Prostate gland (tissue), 2 donors: Measurements from ENCODE around the gene SAMD5. TPM values are rescaled to one million over a fixed set of nuclear protein-coding genes. Genes with fewer than 3 reads are reported as not detected.

ENCODE experiments used
- DNase-seq: peaks from one replicate; pipeline ENCODE4 v3.0.0-alpha.2; 2019; ENCODE audit warnings: low spot score
- H3K27ac ChIP-seq, 2 donors: fragments of 200-600 bp; sonication (generic); 2 replicates each; pipeline ENCODE4 v1.5.1; 2017 to 2019
- H3K27me3 ChIP-seq: fragments of 200-600 bp; sonication (generic); replicated peaks from 2 replicates; pipeline ENCODE4 v1.5.1; 2019; ENCODE audit not compliant: insufficient read depth
- H3K36me3 ChIP-seq, 2 donors: fragments of 200-600 bp; sonication (generic); 1 replicate in 1 of 2; 2 replicates in 1 of 2; pipeline versions ENCODE4 v1.5.1 to v1.8.1; 2017 to 2019
- H3K4me1 ChIP-seq: fragments of 200-600 bp; sonication (generic); replicated peaks from 2 replicates; pipeline ENCODE4 v1.5.1; 2019
- H3K4me3 ChIP-seq, 2 donors: fragments of 200-600 bp; sonication (generic); 2 replicates each; pipeline ENCODE4 v1.5.1; 2017 to 2019
- H3K9me3 ChIP-seq: fragments of 200-600 bp; sonication (generic); 2 replicates; pipeline ENCODE4 v1.5.1; 2017
- POLR2A ChIP-seq: fragments of 450-650 bp; IDR thresholded peaks from one replicate; pipeline ENCODE4 v1.6.1; 2016; ENCODE audit warnings: antibody characterized with exemption, mild to moderate bottlenecking
- POLR2AphosphoS5 ChIP-seq: sonication (generic); formaldehyde crosslinking; IDR thresholded peaks from one replicate; pipeline ENCODE4 v1.6.1; 2017; ENCODE audit warnings: antibody characterized with exemption
- WGBS: methylation state at CpG from one replicate; pipeline ENCODE4 v1.1.5; 2018; 5-methylcytosine and 5-hydroxymethylcytosine counted together
- intact Hi-C: fragments of 100-400 bp; cut with DNase I; formaldehyde crosslinking; loops from one replicate; pipeline ENCODE4 v1.14.2; 2022
- total RNA-seq, 2 donors: library from RNA; depleted of rRNA; stranded (reverse); fragments of >200 nt; gene quantifications; one replicate each; pipeline ENCODE4 v1.1.0, GENCODE V29; 2016
- TF ChIP-seq, protein P1 (sequence below), 4 experiments: fragments of 200-600 bp in 2 of 4; fragments of 450-650 bp in 2 of 4; sonication (generic) in 2 of 4; IDR thresholded peaks; 1 replicate in 3 of 4; 2 replicates in 1 of 4; pipeline ENCODE4 v1.5.1; 2016 to 2019; ENCODE audit warnings: antibody characterized with exemption in 4 of 4, mild to moderate bottlenecking in 2 of 4, moderate library complexity in 2 of 4

Gene SAMD5
- 10 to 100 TPM in 1 of 2 donors, 1 to 10 TPM in 1; 2.2 to 17.0 TPM for total RNA-seq

DNA sequence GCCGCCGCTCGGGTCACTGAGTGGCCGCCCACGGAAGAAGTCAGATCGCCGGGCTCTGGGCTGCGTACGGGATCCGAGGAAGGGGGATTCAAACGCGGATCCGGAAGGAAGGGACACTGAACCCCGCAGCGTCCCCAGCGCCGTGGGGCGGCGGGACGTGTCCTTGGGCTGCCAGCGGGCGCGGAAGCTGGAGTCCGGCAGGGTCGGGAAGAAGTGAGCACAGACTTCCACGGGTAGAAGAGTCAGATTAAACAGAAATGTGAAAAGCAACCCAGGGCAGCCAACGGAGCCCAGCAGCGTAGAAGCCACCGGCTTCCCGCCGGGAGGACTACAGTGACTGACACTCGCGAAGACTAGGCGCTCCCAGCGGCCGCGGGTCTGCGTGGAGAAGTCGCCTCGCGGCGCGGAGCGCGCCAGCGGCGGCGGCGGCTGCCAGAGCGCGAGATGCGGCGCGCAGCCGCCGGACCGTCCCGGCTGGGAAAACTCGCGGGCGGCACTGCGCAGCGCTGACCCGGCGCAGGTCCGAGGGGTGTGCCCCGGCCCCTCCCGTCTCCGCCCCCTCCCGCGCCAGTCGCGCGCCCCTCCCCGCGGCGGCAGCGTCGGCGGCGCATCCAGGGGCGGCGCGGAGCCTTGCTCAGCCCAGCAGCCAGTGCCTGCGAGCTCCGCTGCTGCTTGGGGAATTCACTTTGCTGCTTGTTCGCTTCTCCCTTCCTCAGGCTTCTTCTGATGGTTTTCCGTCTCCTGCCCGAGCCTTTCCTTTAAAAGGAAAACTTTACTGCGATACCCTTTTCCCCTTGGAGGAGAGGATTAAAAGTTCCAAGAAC is at the start of gene SAMD5:
Gene SAMD5, plus strand, starts transcription at position 649 of the 824 bp plus-strand sequence. CDS start 239 bp downstream, outside the sequence.
- peak; percentile 35 for DNase-seq
- intact Hi-C loops: no loop called here
- no peaks in the 10 kb centered on the region for H3K36me3 ChIP-seq
- WGBS: under 1% methylated on average over 66 of the region's 90 CpGs
- no peaks in the 10 kb centered on the region for H3K9me3 ChIP-seq
- no peaks in the 10 kb centered on the region for H3K27me3 ChIP-seq
- H3K4me3 ChIP-seq: peak within 1 kb of the TSS; percentile 38 to 48
- H3K4me1 ChIP-seq: no peaks in the 10 kb centered on the region
- H3K27ac ChIP-seq: peak within 1 kb of the TSS in 1 of 2 donors; percentile 48
- peak; percentile 13 for TF ChIP-seq POLR2A
- TF ChIP-seq, protein P1, sequence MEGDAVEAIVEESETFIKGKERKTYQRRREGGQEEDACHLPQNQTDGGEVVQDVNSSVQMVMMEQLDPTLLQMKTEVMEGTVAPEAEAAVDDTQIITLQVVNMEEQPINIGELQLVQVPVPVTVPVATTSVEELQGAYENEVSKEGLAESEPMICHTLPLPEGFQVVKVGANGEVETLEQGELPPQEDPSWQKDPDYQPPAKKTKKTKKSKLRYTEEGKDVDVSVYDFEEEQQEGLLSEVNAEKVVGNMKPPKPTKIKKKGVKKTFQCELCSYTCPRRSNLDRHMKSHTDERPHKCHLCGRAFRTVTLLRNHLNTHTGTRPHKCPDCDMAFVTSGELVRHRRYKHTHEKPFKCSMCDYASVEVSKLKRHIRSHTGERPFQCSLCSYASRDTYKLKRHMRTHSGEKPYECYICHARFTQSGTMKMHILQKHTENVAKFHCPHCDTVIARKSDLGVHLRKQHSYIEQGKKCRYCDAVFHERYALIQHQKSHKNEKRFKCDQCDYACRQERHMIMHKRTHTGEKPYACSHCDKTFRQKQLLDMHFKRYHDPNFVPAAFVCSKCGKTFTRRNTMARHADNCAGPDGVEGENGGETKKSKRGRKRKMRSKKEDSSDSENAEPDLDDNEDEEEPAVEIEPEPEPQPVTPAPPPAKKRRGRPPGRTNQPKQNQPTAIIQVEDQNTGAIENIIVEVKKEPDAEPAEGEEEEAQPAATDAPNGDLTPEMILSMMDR (IDR thresholded peaks at IDR 0.05): no peak

DNA sequence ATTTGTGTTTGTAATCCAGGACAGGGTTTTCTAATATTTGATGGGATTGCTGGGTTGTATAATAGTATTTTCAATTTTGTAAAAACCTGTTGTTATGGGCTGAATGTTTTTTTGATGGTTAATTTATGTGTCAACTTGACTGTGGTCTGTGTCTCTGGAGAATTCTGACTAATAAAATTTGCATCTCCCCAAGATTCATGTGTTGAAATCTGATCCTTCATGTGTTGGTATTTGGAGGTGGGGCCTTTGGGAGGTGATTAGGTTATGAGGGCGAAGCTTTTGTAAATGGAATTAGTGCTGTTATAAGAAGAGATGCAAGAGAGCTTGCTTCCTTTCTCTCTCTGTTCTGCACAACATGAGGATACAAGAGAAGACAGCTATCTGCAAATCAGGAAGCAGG is 48.7 kb upstream of the SAMD5 start:
- Histone ChIP-seq H3K27me3 (no peaks in the 10 kb centered on the region), H3K27ac (no peak overlapping the region), H3K4me1 (no peaks in the 10 kb centered on the region), H3K4me3 (no peak overlapping the region), H3K36me3 (no peaks in the 10 kb centered on the region), H3K9me3 (no peaks in the 10 kb centered on the region)
- 73% methylated on average over 1 of the region's 1 CpG for WGBS
- TF ChIP-seq POLR2AphosphoS5: no peak
- TF ChIP-seq, protein P1 (IDR thresholded peaks at IDR 0.05): no peak
- no peak for TF ChIP-seq POLR2A
- no peak for DNase-seq
- intact Hi-C loops: no loop called here

DNA sequence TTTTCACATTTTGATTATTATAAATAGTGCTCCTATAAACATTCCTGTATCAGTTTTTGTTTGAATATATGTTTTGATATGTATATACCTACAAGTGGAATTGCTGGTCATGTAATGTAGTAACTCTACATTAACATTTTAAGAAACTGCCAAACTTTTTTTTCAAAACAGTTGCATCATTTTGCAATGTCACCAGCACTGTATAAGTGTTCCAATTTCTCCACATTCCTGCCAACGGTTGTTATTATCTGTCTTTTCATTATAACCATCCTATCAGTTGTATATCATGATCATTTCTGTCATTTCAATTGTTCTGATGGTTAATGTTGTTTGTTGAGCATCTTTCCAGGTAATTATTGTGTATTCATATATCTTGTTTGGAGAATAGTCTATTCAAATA is 44.8 kb upstream of the SAMD5 start:
- Histone ChIP-seq H3K27ac (no peak overlapping the region), H3K9me3 (no peaks in the 10 kb centered on the region), H3K36me3 (no peaks in the 10 kb centered on the region), H3K4me1 (no peaks in the 10 kb centered on the region), H3K4me3 (no peak overlapping the region), H3K27me3 (no peaks in the 10 kb centered on the region)
- TF ChIP-seq, protein P1 (IDR thresholded peaks at IDR 0.05): no peak
- no peak for TF ChIP-seq POLR2A
- no peak for TF ChIP-seq POLR2AphosphoS5
- intact Hi-C loops: no loop called here
- 35% methylated on average over 1 of the region's 1 CpG for WGBS
- DNase-seq: no peak

DNA sequence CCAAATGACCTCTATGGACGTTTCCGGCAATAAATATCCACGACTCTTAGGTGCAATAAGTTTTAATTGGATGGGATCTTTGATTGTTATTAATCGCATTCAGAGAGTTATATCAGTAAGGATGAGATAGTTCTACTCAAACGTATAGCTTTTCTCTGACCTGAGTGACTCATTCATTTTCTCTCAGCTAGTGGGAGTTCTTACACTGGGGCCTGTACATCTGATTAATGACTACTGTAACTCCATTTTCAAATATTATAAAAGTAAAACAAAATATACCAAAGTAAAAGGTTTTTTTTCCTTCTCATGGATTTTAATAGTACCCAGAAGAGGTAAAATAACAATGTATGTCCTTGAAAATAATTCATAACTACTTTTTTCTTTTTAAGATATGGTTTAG is 41.1 kb upstream of the SAMD5 start:
- Histone ChIP-seq H3K4me1 (no peaks in the 10 kb centered on the region), H3K9me3 (no peaks in the 10 kb centered on the region), H3K36me3 (no peaks in the 10 kb centered on the region), H3K27ac (no peak overlapping the region), H3K4me3 (no peak overlapping the region), H3K27me3 (no peaks in the 10 kb centered on the region)
- TF ChIP-seq, protein P1 (IDR thresholded peaks at IDR 0.05): no peak
- TF ChIP-seq POLR2A (no peak), POLR2AphosphoS5 (no peak)
- no peak for DNase-seq
- WGBS: 67% methylated on average over 5 of the region's 5 CpGs
- intact Hi-C loops: no loop called here

DNA sequence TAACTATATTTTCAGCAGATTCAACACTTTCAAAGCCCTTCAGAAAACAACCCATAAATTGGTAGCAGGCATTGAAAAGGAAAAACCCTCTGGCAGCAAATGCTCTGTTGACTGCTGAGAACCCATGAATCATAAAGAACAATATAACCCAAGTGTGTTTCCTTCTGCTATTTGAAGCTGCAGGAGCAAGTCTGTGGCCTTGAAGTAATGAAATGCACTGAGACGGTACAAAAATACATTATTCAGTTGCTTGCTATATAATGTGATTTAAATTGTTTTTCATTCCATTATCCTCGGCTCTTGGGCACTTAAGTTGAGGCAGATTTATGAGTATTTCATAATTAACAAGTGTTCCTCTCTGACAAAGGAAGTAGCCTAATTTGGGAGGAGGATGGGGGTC is 40.6 kb upstream of the SAMD5 start:
- TF ChIP-seq POLR2A: no peak
- TF ChIP-seq, protein P1 (IDR thresholded peaks at IDR 0.05): no peak
- no peak for TF ChIP-seq POLR2AphosphoS5
- WGBS: 47% methylated on average over 2 of the region's 2 CpGs
- Histone ChIP-seq H3K27ac (no peak overlapping the region), H3K9me3 (no peaks in the 10 kb centered on the region), H3K4me1 (no peaks in the 10 kb centered on the region), H3K36me3 (no peaks in the 10 kb centered on the region), H3K4me3 (no peak overlapping the region), H3K27me3 (no peaks in the 10 kb centered on the region)
- intact Hi-C loops: no loop called here
- no peak for DNase-seq
